Measurements from ENCODE around the gene AIG1.

DNA sequence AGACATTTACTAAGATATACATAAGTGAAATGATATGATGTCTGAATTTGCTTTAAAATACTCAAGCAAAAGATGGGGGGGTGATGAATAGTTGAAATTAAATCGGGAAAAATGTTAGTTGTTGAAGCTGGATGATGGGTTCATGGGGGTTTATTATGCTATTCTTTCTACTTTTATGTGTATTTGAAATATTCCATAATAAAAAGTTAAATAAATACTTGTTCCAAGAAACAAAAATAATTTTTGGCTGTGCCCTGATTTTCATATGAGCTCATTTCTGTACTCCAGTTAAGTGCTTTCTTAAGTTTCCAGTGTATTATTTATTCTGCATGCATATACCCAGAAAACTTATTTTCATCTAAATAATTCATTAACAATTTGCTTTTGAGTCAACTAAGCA is 138.6 kb downstream of the AIG1 start:
- TF ChIP-seq, protein P1, sequence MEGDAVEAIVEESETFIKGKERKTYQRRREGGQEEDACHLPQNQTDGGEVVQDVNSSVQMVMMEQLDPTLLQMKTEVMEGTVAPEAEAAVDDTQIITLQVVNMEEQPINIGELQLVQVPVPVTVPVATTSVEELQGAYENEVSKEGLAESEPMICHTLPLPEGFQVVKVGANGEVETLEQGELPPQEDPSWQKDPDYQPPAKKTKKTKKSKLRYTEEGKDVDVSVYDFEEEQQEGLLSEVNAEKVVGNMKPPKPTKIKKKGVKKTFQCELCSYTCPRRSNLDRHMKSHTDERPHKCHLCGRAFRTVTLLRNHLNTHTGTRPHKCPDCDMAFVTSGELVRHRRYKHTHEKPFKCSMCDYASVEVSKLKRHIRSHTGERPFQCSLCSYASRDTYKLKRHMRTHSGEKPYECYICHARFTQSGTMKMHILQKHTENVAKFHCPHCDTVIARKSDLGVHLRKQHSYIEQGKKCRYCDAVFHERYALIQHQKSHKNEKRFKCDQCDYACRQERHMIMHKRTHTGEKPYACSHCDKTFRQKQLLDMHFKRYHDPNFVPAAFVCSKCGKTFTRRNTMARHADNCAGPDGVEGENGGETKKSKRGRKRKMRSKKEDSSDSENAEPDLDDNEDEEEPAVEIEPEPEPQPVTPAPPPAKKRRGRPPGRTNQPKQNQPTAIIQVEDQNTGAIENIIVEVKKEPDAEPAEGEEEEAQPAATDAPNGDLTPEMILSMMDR (conservative IDR thresholded peaks at IDR 0.05; ENCODE audit: low read depth, low read length), result no peak
- no peak for TF ChIP-seq EZH2 (IDR thresholded peaks at IDR 0.05; ENCODE audit: borderline replicate concordance, low read depth, low read length, poor library complexity, severe bottlenecking)

All from A673 (cell line).